Naive thymus-derived CD4-positive, alpha-beta T cell (primary cell): Measurements from ENCODE around the gene AUNIP. TPM values are rescaled to one million over a fixed set of nuclear protein-coding genes. Genes with fewer than 3 reads are reported as not detected.

ENCODE experiments used
- microRNA-seq: library from miRNA; unstranded; fragments of <30 nt; microRNA quantifications from one replicate; pipeline ENCODE4 v1.2.0, GENCODE V29; 2022; ENCODE audit warnings: borderline microRNAs expressed
- polyA plus RNA-seq, 2 donors: library from polyadenylated mRNA; unstranded; fragments of 300-500 nt; fragmentation: Illumina TruSeq; gene quantifications; one replicate each; pipeline ENCODE4 v1.2.3, GENCODE V29; 2021
- total RNA-seq, 6 experiments: library from RNA in 5 of 6; stranded (reverse) in 5 of 6; gene quantifications; 1 replicate in 5 of 6; 2 replicates in 1 of 6; pipeline ENCODE4 v1.2.3 and lab custom pipeline; 2021 to 2026

AUNIP gene
- total and polyA plus RNA-seq, 7 experiments from 2014 or later, result 0.83 to 4.3 TPM; not detected in 5

Small RNA genes lying within 50 kb of the gene (microRNA-seq; reads per million reads assigned to microRNA genes)
- not detected for gene MIR3917

Other genes with a start within 250 kb of the AUNIP start
- gene MAN1C1, start 242.7 kb downstream of the AUNIP start, total RNA-seq, result 10 to 100 TPM; 28.8 to 85.5 (median 69.9) TPM
- 10 to 100 TPM; 16.0 to 30.4 TPM for gene MAN1C1, start 242.7 kb downstream of the AUNIP start, polyA plus RNA-seq
- 10 to 100 TPM; 11.9 to 27.7 (median 25.8) TPM for gene SELENON, start 59.3 kb downstream of the AUNIP start, total RNA-seq
- gene SELENON, start 59.3 kb downstream of the AUNIP start, polyA plus RNA-seq, result 1 to 10 TPM; 2.6 to 5.6 TPM
- 10 to 100 TPM; 39.6 to 60.2 (median 42.3) TPM for gene MTFR1L, start 39.5 kb downstream of the AUNIP start, total RNA-seq
- gene MTFR1L, start 39.5 kb downstream of the AUNIP start, polyA plus RNA-seq, result 10 to 100 TPM; 42.4 to 51.2 TPM
- 1 to 10 TPM; 3.4 to 6.0 (median 4.0) TPM for gene PAQR7, start 16.3 kb upstream of the AUNIP start, total RNA-seq
- under 1 TPM; 0.21 to 0.51 TPM for gene PAQR7, start 16.3 kb upstream of the AUNIP start, polyA plus RNA-seq
- gene STMN1, start 47.0 kb upstream of the AUNIP start, total RNA-seq, result 100 to 1,000 TPM in 1 of 5 experiments, 10 to 100 TPM in 4; 29.3 to 347 (median 75.3) TPM
- 100 to 1,000 TPM; 247 to 289 TPM for gene STMN1, start 47.0 kb upstream of the AUNIP start, polyA plus RNA-seq
- gene PAFAH2, start 138.6 kb upstream of the AUNIP start, total RNA-seq, result 10 to 100 TPM; 11.4 to 36.0 (median 12.7) TPM
- gene PAFAH2, start 138.6 kb upstream of the AUNIP start, polyA plus RNA-seq, result 10 to 100 TPM; 19.5 to 23.7 TPM
- under 1 TPM in 2 of 5 experiments, not detected in 3; 0.14 to 0.32 TPM for gene EXTL1, start 162.3 kb upstream of the AUNIP start, total RNA-seq
- gene EXTL1, start 162.3 kb upstream of the AUNIP start, polyA plus RNA-seq, result not detected
- gene SLC30A2, start 186.7 kb upstream of the AUNIP start, total RNA-seq, result not detected
- gene SLC30A2, start 186.7 kb upstream of the AUNIP start, polyA plus RNA-seq, result not detected
- not detected for gene TRIM63, start 208.2 kb upstream of the AUNIP start, total RNA-seq
- not detected for gene TRIM63, start 208.2 kb upstream of the AUNIP start, polyA plus RNA-seq